ENCODE measurements around the gene MCC.
A peak's percentile ranks its signal among the peaks of the same experiment; 100 is the strongest.

MCC gene

GRCh38 chr5:113495422-113495841 is 7.2 kb upstream of the MCC start:
- DNase-seq (ENCODE audit: low read depth): peak; percentile 52
- TF ChIP-seq, protein P1, sequence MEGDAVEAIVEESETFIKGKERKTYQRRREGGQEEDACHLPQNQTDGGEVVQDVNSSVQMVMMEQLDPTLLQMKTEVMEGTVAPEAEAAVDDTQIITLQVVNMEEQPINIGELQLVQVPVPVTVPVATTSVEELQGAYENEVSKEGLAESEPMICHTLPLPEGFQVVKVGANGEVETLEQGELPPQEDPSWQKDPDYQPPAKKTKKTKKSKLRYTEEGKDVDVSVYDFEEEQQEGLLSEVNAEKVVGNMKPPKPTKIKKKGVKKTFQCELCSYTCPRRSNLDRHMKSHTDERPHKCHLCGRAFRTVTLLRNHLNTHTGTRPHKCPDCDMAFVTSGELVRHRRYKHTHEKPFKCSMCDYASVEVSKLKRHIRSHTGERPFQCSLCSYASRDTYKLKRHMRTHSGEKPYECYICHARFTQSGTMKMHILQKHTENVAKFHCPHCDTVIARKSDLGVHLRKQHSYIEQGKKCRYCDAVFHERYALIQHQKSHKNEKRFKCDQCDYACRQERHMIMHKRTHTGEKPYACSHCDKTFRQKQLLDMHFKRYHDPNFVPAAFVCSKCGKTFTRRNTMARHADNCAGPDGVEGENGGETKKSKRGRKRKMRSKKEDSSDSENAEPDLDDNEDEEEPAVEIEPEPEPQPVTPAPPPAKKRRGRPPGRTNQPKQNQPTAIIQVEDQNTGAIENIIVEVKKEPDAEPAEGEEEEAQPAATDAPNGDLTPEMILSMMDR (conservative IDR thresholded peaks at IDR 0.05; ENCODE audit: control insufficient read depth, insufficient read depth, low read depth, low read length): no peak

GRCh38 chr5:113493446-113493845 is 5.2 kb upstream of the MCC start:
- H3K4me3 ChIP-seq (ENCODE audit: control insufficient read depth, low read depth, low read length): no peak overlapping the region
- DNase-seq (ENCODE audit: low read depth): no peak
- TF ChIP-seq, protein P1 (conservative IDR thresholded peaks at IDR 0.05; ENCODE audit: control insufficient read depth, insufficient read depth, low read depth, low read length): no peak

More at GRCh38 chr5:113495422-113495841, 7.2 kb upstream of the MCC start:
- H3K4me3 ChIP-seq (ENCODE audit: control insufficient read depth, low read depth, low read length): no peak overlapping the region

- TF ChIP-seq, protein P1 (conservative IDR thresholded peaks at IDR 0.05; ENCODE audit: control insufficient read depth, insufficient read depth, low read depth, low read length): no peak
- DNase-seq (ENCODE audit: low read depth): no peak
Observed at GRCh38 chr5:113491022-113491421, 2.8 kb upstream of the MCC start.

DNA sequence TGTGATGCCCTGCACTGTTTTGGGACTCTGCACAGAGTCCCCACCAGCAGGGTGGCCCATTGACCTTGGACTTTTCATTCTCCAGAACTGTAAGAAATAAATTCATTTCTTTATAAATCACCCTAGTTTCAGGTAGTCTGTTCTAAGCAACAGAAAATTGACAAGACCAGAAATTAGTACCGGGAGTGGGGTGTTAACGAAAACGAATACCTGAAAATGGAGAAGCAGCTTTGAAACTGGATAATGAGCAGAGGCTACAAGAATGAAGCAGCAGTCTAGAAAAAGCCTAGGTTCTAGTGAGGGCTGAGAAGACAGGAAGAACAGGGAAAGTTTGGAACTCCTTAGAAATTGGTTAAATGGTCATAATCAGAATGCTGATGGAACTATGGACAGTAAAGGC is 2.1 kb upstream of the MCC start:
- TF ChIP-seq, protein P1 (conservative IDR thresholded peaks at IDR 0.05; ENCODE audit: control insufficient read depth, insufficient read depth, low read depth, low read length): no peak
- no peak for DNase-seq (ENCODE audit: low read depth)

More at GRCh38 chr5:113491022-113491421, 2.8 kb upstream of the MCC start:
- H3K4me3 ChIP-seq (ENCODE audit: control insufficient read depth, low read depth, low read length): no peak overlapping the region

DNA sequence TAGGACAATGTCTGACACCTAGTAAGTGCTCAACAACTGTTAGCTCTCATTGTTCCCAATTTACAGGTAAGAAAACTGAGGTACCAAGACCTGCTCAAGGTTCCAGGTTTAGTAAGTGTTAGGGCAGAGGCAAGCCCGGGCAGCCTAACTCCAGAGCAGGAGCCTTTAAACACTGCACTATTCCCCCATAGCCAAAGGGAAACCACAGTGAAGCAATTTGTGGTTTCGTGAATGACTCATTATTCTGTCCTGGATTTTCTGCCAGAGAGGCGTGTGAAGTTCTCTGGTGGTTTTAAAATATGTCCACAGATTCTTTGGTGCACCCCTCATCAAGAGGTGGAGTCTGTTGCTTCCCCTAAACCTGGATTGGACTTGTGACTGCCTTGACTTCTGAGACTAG is 1.0 kb upstream of the MCC start:
- DNase-seq (ENCODE audit: low read depth): peak; percentile 99
- no peak overlapping the region for H3K4me3 ChIP-seq (ENCODE audit: control insufficient read depth, low read depth, low read length)
- TF ChIP-seq, protein P1 (conservative IDR thresholded peaks at IDR 0.05; ENCODE audit: control insufficient read depth, insufficient read depth, low read depth, low read length): no peak

More for the DNA sequence above, 2.1 kb upstream of the MCC start:
- no peak overlapping the region for H3K4me3 ChIP-seq (ENCODE audit: control insufficient read depth, low read depth, low read length)

DNA sequence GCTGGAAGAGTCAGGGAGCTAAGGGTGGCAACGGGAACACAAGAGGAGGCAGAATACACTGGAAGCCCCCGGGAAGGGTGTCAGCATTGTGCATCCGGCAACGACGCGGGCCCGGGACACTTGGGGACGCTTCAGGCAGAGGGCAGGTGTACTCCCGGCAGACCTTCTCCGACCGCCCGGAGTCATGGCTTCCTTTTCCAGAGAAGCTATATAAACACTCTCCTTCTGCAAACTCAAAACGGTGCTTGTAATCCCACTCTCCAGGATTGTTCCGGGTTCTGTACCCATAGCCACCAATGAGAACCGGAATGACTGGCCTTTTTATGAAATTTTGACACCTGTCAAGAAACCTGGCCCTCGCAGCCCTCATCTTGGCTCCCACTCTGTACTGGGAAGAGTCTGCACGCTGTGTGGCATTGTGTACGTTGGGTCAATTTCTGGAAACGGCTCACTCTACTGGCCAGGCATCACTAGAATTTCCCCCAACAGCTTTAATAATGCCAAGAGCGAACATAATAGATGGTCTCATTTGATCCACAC is 462 bp upstream of the MCC start:
- DNase-seq (ENCODE audit: low read depth): peak; percentile 14
- H3K4me3 ChIP-seq (ENCODE audit: control insufficient read depth, low read depth, low read length): peak overlapping the region; percentile 63
- TF ChIP-seq, protein P1 (conservative IDR thresholded peaks at IDR 0.05; ENCODE audit: control insufficient read depth, insufficient read depth, low read depth, low read length): no peak

- TF ChIP-seq, protein P1 (conservative IDR thresholded peaks at IDR 0.05; ENCODE audit: control insufficient read depth, insufficient read depth, low read depth, low read length): no peak
- H3K4me3 ChIP-seq (ENCODE audit: control insufficient read depth, low read depth, low read length): peak overlapping the region; percentile 63
- no peak for DNase-seq (ENCODE audit: low read depth)
Observed at GRCh38 chr5:113487416-113487780, 855 bp downstream of the MCC start.
